GM12873 (cell line): ENCODE results near the gene TSHZ3.

Source experiments
- TF ChIP-seq, protein P1 (sequence below): IDR thresholded peaks from 2 replicates; pipeline ENCODE4 v1.5.1; 2012; ENCODE audit warnings: low read depth, mild to moderate bottlenecking, moderate library complexity, low read length, control low read depth; ENCODE audit not compliant: insufficient read depth; ENCODE audit errors: missing control alignments

Gene TSHZ3

DNA sequence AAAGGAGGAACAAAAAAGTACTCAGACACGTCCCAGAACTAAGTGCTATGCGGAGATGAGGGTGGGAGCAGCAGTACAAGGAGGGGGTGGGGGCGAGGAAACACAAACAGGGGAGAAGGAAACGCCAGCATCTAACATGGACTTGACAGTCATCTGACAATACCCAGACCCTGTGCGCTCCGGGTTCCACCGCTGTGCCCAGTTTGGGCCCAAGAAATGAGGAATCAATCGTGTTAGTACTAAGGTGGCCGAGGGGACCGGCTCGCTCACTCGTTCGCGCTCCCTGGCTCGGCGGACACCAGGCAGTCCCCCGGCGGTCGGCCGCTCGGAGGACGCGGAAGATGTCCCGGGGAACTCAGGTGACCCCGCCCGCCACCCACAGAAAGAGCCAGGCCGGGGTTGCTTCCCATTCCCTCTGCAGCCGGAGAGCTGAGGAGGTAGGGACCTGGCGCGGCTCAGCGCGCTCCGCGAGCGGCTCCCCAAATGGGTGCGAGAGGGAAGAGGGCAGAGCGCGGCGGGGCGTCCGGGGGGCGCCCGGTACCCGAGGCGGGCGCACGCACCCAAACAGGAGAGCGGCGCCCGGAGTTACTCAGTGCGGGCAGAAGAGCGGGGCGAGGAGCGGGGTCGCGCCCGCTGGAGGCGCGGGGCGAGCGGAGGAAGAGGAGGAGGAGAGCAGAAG is 616 bp downstream of the TSHZ3 start:
- TF ChIP-seq, protein P1, sequence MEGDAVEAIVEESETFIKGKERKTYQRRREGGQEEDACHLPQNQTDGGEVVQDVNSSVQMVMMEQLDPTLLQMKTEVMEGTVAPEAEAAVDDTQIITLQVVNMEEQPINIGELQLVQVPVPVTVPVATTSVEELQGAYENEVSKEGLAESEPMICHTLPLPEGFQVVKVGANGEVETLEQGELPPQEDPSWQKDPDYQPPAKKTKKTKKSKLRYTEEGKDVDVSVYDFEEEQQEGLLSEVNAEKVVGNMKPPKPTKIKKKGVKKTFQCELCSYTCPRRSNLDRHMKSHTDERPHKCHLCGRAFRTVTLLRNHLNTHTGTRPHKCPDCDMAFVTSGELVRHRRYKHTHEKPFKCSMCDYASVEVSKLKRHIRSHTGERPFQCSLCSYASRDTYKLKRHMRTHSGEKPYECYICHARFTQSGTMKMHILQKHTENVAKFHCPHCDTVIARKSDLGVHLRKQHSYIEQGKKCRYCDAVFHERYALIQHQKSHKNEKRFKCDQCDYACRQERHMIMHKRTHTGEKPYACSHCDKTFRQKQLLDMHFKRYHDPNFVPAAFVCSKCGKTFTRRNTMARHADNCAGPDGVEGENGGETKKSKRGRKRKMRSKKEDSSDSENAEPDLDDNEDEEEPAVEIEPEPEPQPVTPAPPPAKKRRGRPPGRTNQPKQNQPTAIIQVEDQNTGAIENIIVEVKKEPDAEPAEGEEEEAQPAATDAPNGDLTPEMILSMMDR: no peak

DNA sequence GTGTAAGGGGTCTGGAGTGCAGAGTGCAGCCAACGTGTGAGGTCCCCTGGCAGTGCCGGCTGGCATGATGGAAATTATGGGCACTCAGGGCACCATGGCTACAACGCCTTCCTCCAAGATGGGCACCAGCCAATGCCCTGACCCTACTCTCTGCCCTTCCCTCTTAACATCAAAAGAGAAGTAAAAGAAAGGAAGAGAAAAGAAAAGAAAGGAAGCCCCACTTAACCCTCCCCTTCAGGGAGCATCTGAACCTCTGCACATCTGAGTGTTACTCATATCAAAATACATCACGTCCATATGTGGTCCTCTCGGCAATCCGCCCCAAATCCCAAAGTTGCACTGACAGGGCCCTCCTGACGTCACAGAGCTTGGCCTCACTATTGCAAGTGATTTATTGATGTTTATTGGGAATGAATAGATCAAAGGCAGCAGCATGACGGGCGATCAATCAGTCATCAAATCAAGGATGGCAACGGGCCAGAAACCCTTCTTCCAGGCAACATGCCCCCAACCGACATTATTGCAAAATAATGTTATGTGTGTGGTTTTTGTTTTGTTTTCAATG is 1.3 kb downstream of the TSHZ3 start:
- TF ChIP-seq, protein P1: no peak

DNA sequence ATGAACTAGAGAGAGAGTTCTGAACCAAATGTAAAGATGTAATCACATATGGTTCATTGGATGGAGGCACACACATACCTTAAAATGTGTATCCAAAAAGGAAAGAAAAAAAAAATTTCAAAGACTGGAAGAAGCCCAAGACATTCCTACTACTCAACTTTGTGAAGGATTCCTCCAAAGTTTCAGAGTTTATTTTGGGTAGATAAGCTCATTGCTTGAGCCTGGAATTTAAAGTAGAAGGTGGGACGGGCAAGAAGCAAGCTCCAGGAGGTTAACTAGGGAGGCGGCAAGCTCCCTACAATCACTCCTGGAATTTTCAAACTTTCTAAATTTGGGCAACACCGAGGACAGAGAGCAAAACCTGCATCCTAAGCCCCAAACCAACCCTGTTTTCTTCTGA is 1.9 kb downstream of the TSHZ3 start:
- TF ChIP-seq, protein P1: no peak

DNA sequence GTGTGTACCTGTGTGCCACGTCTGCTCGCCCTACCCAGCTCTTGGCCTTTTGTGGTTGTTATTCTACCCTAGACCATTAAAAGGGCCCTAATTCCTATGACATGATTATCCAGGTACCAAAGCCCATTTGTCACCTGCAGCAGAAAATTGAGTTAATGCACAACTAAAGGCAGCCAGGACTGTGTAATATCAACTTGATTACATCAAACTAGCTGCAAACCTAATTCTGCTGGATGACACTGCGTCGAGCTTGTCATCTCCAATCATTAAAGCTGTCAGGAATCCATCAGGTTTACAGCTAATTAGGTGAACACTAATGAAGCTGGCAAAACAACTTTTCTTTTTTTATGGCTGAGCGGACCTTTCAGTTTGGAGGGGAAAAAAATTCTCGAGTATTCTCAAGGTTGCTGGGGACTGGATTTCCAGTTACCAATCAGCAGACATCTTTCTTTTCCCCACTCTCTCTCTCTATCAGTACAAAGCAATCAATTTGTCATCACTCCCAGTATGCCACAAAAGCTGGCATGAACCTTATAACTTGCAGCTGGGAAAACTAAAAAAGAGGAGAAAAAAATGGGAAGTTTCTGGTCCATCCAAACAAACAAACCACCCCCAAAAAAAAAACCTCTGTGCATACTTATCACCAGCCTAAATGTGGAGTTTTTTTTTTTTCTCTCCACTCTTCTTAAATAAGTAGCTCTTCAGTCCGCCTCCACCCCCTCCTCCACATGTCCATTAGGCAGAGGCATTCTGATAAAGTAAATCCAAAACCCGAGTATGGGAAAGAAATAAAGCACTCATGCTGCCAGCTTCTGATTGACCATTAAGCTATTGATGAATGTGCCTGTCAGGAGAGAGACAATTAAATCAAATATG is 2.8 kb downstream of the TSHZ3 start:
- TF ChIP-seq, protein P1: no peak

DNA sequence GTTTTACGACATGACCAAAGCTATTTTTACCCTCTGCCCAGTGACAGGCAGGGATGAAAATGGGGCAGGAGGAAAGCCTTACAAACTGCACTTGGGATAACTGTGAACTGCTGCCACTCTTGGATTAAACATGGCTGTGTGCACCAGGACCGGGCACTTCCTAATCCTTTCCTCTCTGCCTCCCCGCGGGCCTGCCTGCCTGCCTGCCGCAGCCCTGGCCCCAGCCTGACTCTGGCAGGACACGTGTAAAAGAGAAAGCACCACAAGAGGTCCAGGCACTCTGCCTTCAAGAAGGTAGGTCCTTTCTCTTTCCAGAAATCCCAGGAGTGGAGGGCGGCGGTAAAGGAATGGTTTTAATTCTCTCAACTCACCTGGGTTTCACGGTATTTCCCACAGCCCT is 4.8 kb downstream of the TSHZ3 start:
- TF ChIP-seq, protein P1: no peak

DNA sequence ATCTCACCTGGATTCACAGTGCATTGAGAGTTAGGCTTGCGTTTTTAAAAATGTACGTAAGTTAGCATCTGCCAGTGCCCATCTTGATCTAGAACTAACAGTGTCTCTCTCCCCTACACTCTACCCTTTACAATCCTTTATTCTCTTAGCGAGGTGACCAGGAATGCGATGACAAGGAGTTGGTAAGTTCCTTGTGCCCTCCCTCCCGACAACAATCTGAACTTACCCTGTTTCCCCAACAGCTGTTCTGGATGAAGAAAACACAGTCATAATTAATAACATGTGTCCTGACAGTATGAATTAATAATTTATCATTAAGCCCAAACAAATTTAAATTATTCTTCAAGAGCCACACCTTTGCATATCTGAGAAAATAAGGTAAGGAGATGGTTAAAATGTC is 6.3 kb downstream of the TSHZ3 start:
- TF ChIP-seq, protein P1: no peak
